Femur (tissue), 1 donor: Measurements from ENCODE around the gene DENND10.
A peak's percentile ranks its signal among the peaks of the same experiment; 100 is the strongest.
"Not testable (repeated sequence)": the region's sequence is repeated elsewhere in the genome, so short reads cannot be mapped to it uniquely, and the experiment has no call there.

Source experiments
- DNase-seq: peaks from one replicate; pipeline ENCODE4 v3.0.0-alpha.2; 2017

The DENND10 gene

DNA sequence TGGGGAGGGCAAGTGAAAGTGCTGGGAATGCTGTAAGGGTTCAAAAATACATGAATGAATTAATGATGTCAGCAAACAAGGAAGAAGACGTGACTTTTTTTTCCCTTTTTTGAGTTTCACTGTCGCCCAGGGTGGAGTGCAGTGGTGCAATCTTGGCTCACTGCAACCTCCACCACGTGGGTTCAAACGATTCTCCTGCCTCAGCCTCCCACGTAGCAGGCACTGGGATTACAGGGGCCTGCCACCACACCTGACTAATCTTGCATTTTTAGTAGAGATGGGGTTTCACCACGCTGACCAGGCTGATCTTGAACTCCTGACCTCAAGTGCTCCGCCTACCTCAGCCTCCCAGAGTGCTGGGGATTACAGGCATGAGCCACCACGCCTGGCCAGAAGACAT lies 30.0 kb downstream of the DENND10 start:
- DNase-seq: no peak

- no peak for DNase-seq
These were observed 31.6 kb downstream of the DENND10 start for GRCh38 chr10:119135513-119135881.

DNA sequence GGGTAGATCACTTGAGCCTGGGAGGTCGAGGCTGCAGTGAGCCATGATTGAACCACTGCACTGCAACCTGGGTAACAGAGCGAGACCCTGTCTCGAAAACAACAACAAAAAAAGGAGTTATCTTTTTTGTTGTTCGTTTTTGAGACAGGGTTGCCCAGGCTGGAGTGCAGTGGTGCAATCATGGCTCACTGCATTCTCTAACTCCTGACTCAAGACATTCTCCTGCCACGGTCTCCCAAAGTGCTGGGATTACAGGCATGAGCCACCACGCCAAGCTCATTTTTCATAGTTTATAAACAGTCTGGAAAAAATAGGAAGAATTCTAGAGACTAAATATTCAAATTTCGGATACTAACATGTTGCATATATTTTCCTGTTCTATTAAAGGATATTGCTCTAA lies 32.2 kb downstream of the DENND10 start:
- DNase-seq: no peak

GRCh38 chr10:119137878-119138277 lies 34.0 kb downstream of the DENND10 start:
- DNase-seq: not testable (repeated sequence)

DNA sequence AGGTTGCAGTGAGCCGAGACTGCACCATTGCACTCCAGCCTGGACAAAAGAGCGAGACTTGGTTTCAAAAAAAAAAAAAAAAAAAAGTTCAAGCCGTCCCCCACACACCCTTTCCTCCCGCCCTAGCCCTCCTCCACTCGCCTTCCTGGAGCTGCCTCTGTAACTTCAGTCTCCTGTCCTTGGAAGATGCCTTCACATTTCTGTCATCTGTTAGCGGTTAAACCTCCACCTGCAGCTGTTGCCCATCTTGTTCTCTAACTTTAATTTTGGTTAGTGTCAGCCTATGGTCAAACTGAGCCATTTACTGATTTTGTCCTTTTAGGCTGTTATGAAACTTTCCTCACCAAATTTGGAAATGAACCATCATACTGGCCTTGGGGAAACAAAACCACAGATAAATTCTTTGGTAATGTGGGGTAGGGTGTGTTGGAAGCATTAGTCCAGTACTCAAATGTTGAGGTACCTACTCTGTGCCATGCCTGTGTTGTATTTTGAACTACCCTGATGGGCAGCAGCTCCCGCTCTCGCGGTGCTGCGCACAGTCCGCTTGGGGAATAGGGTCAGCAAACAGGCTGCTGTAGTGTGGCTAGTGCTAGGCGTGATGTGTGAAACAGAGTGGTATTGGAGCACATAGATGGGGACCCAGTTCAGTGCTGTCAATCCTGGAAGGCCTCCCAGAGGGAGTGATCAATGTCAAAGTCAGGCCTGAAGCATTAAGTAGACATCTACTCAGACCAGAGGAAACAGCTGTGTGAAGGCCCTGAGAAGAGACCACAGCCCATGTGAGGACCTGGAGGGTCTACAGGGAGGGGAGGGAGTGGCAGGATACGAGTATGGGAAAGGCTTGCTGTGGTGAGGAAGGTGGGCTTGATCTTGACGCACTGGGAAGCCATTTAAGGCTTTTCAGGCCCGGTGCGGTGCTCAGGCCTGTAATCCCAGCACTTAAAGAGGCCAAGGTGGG lies 34.7 kb downstream of the DENND10 start:
- no peak for DNase-seq

- DNase-seq: no peak
These were observed 35.7 kb downstream of the DENND10 start for GRCh38 chr10:119139464-119140067.

DNA sequence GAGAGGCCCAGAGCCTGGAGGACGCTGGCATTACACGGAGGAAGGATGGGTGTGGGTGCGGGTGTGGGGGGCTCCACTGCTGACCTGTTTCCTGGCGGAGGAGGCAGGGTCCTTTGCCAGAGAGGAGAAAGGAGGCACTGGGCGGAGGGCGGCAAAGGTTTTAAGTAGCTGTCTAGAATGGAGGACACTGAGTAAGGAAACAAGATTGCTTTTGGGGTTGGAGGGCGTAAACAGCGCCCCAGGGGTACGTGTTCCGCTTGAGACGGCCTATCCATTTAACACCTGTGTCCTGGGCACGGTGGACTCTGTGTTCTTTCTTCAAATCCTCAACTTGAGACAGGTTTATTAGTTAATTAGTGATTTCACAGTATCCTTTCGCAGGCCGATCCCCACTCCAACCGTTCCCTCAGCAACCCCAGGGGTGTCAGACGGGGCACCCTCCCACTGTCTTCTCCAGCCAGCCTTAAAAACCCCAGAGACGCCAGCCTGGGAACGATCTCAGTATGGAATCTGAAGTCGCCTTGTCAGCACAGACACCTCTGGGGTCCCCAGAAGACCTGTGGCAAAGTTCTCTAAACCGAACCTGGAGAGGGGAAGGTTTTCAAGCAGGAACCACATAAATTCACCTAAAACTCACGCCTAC lies 36.8 kb downstream of the DENND10 start:
- DNase-seq: no peak

DNA sequence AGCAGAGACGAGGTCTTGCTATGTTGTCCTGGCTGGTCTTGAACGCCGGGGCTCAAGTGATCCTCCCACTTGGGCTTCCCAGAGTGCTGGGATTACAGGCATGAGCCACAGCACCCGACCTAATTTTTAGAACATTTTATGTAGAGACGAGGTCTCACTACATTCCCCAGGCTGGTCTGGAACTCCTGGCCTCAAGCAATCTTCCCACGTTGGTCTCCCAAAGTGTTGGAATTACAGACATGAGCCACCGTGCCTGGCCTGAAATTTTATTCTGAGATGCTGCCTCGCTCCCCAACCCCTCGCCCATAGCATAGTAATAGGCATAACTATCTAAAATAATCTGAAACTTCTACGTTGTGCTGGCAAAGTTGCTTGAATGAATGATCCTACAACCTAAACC lies 39.7 kb downstream of the DENND10 start:
- no peak for DNase-seq

- DNase-seq: no peak
These were observed 45.2 kb downstream of the DENND10 start for GRCh38 chr10:119149157-119149556.

DNA sequence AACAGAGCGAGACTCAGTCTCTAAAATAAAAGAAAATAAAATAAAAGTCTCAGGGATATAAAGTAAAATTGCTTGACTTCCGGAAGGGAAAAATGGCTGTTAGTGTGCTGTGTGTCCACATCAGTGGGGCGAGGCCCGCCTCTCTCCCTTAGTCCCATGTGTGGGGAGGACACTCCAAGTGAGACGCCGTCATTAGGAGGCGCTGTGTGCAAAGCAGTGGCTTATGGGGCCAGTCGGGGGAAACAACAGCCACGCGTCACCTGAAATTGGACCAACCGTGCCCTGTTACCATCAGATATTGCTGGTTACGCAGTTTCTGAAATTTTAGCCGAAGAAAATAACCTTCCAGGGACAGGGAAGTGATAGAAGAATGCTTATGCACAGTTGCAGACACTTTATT lies 45.8 kb downstream of the DENND10 start:
- no peak for DNase-seq

DNA sequence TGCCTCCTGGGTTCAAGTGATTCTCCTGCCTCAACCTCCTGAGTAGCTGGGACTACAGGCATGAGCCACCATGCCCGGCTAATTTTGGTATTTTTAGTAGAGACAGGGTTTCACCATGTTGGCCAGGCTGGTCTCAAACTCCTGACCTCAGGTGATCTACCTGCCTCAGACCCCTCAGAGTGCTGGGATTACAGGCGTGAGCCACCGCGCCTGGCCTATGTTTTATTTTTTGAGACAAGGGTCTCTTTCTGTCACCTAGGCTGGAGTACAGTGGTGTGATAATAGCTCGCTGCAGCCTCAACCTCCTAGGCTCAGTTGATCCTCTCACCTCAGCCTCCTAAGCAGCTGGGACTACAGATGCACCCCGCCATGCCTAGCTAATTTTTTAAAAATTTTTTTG lies 47.7 kb downstream of the DENND10 start:
- not testable (repeated sequence) for DNase-seq

GRCh38 chr10:119153041-119153440 lies 49.1 kb downstream of the DENND10 start:
- no peak for DNase-seq

DNA sequence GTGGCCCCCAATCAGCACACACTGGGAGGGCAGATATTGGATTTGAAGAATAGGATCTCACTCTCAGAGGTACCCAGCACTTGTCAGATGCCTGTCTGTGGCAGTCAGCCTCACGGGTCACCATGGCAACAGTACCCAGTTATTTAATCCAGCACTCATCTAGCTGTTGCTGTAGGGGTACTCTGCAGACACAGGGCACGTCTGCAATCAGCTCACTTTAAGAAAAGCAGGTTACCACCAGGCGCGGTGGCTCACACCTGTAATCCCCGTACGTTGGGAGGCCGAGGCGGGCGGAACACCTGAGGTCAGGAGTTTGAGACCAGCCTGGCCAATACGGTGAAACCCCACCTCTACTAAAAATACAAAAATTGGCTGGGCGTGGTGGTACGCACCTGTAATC lies 49.7 kb downstream of the DENND10 start:
- DNase-seq: no peak

GRCh38 chr10:119159332-119159731 lies 55.4 kb downstream of the DENND10 start:
- DNase-seq: no peak

DNA sequence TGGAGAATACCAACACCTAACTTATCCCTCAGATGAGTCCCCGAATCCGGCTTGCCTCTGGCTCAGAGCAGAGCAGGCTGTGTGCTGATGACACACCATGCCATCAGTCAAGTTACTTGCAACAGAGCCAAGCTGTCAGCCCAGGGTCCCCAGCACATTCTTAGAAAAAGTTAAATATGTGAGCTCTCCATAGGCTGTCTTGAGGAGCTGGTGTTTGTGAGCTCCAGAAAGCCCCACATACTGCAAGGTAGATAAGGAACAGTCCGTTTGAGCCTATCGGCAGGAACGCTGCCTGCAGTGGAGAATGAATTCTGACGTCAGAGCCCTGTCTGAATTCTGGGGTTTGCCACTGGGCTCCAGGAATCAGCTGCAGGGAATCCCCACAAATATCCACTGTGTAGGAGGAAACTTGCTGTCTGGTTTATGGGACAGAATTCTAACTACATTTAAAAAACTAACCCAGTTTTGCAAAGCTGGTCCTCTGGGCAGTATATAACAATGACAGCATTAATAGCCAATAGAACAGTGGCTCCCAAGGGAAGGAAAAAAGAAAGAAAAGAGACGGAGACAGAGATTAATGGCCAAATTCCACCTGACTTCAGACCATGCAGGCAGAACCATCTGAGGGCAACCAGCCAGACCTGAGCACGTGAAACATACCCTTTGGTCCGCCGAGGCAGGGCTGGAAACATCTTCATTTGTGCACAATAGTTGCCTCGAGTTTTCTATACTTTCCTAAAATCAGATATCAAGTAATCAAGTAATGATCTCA lies 58.0 kb downstream of the DENND10 start:
- no peak for DNase-seq

GRCh38 chr10:119162452-119163092 lies 58.7 kb downstream of the DENND10 start:
- no peak for DNase-seq

DNA sequence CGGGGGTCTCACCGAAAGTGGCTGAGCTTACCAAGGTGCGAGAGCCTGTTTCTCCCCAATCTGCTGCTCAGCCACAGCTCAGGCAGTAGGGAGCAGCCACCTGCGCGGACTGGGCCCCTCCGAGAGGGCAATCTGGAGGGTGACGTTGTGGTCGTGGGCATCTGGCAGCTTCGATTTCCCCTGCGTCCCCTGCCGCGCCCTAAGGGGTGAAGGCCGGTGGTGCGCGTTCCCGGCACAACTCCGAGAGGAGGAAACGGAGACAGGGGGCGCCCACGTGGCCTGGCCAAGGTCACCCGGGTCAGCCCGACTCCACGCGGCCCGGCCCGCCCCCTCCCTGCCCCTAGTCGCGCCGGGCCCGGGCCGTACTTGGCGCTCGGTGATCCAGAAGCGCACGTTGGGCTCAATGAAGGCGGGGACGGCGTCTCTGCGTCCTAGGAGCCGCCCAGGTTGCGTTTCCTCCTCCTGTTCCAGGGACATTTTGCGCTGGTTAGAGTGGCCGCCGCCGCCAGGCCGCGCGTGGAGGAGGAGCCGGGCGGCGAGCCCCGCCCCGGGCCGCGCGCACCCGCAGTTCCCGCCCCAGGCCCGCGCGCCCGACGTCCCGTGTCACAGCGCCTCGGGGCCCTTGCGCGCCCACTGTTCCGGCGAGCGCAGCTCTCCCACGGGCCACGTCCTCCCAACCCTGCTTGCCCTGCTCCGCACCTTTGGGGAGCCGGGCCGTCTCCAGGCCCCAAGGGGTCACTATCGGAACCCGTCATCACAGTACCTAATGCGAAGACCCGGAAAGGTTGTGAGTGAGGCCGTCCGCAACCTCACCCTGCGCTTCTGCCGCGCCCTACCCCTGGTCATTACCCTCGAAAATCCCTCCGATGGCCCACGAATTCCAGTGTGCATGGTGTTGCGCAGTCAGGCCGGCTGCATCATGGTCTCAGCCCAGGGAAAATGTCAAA lies 61.5 kb downstream of the DENND10 start, which contains the start of gene SFXN4:
Gene SFXN4, minus strand, starts transcription at position 544 of the 947 bp plus-strand sequence. Its CDS starts 67 bp downstream, at position 477.
- DNase-seq: peak; percentile 85

DNA sequence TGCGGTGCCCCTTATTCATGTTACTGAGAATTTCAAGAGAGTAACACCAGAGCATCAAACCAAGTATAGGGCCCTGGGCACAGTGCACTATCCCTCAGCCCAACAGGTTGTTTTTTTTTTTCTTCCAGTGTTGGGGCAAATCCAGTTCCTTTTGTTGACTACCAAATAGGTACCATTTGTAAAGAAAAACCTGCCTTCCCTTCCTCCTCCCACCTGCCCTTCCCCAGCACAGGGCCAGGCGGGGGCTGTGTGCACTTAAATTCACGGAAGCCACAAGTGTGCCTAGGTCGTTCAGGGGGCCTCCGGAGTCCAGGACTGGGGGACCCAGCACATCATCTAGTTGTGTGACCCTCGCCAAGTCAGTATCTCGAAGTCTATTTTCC lies 62.2 kb downstream of the DENND10 start:
- DNase-seq: no peak

DNA sequence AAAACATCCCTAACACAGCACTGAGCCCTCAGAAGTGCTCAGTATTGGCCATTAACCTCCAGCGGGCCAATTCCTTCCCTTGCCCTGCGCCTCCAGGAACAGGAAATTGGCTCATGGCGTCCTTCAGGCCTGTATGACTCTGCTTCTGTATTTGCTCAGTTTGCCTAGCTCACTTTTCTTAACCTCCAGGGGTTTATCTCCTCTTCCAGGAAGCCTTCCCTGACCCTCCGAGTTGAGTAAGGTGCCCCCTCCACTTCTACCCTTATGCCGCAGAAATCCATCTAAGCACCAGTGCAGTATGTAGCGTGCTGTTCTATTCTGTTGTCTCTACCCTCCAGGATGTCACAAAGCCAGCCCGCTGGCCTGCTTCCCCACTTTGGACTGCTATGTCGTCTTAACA lies 62.7 kb downstream of the DENND10 start:
- no peak for DNase-seq

DNA sequence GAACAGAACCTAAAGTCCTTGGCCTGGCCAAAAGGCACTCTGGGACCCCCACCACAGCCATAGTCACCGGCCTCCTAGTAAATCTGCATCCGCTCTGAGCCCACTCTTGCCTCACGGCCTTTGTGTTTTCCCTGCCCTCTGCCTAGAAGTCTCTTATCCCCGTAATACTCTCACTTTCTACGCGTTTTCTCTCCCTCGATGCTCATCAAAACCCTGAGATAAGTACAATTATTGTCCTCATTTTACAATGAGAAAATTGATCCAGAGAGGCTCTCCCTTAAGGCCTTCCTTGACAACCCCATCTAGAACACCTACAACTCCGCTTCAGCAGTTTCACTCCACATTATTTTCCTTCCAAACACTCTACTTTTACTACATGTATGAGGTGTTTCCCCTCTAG lies 63.1 kb downstream of the DENND10 start:
- DNase-seq: no peak

DNA sequence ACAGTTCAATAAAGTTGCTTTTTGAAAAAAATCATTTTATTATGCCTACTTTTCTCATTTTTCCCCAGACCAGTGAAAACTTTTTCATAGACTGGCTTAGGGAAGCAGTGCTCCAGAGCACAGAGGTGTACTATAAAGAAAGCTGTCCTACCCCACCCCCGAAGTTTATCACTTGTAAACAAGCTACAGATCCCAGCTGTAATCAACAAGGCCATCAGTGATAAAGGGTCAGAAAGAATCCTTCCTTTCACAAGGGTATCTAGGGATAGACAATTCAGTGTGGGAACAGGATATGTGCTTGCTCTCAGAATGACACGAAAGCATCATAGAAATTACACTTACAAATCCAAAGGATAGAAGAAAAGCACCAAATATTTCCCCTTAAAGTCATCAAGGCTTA lies 70.2 kb downstream of the DENND10 start:
- no peak for DNase-seq
